GM21825 (cell line): ENCODE data around the gene ATG2A.

Experiments
- ATAC-seq: cut with Tn5 transposase; IDR thresholded peaks from one replicate; pipeline ENCODE4 v1.9.1; 2021; ENCODE audit warnings: mild to moderate bottlenecking, moderate library complexity; ENCODE audit not compliant: unreplicated experiment

The ATG2A gene

DNA sequence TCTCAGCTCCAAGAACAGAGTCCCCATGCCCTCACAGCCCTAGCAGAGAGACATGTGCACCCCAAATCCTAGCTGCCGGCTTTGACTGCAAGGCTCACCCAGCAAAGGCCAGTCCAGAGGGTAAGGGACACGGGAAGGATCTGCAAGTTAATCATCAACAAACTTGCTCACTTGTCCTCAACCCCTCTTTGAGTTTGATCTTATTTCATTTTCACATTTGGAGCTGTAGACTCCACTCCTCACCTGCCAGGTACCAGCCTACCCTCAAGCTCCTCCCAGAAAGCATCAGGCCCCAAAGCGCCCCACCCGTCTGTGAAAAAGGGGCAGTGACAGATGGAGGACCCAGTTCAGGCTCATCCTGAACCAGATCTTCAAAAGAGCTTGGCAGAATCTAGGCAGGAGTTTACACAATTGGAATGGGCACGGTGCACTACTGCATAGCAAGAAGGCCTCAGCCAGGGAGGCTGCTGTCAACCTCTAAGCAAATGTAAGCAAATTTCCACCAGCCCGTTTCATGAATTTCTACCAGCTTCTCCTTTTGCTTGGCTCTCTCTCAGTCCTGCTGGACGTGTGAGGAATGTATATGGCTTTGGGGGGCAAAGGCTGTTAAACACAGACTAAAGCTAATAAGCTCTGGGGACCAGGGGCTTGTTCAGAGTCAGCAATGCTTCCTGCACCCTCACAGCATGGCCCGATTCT, 44.1 kb downstream of the ATG2A start:
- no peak for ATAC-seq

DNA sequence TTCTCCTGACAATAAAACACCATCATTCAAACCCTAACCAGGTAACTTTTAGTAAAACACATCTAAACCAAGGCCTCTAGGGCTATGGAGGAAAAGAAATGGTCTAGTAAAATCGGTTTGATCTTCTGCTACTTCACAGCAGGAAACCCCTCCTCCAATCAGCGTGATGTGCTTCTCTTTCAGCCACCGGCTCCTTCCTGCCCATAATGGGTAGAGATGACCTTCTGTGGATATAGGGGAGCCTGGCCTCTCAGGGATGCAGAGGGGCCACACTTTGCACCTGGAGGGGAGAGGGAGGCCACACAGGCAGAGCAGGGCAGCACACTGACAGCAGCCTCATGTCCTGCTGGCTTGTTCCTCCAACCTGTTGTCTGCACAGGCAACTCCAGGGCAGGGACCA, 45.5 kb downstream of the ATG2A start:
- no peak for ATAC-seq

DNA sequence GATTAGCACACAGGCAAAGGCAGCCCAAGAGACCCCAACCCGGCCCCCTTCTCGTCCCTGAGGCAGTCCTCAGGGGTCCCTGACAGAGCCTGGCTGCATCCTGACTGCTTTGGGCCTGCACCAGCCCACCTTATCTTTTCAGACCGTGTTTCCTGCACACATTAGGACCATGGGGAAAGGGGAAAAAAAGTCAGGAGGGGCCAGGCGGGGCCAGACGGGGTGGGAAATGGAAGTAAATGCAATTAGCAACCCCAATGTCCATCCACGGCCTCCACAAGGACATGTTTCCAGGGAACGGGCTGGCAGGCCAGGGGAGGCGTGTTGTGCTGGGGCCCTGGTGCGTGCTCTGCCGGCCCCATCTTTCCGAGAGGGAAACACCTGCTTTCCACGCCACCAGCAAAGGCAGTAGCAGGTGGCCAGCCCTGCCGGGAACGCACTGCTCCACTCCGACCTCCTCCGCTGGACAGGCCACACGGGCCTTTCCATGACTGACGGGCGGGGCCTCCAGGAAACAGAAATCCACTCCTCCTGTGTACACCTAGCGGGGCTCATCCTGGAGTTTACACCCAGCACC, 46.0 kb downstream of the ATG2A start:
- no peak for ATAC-seq

DNA sequence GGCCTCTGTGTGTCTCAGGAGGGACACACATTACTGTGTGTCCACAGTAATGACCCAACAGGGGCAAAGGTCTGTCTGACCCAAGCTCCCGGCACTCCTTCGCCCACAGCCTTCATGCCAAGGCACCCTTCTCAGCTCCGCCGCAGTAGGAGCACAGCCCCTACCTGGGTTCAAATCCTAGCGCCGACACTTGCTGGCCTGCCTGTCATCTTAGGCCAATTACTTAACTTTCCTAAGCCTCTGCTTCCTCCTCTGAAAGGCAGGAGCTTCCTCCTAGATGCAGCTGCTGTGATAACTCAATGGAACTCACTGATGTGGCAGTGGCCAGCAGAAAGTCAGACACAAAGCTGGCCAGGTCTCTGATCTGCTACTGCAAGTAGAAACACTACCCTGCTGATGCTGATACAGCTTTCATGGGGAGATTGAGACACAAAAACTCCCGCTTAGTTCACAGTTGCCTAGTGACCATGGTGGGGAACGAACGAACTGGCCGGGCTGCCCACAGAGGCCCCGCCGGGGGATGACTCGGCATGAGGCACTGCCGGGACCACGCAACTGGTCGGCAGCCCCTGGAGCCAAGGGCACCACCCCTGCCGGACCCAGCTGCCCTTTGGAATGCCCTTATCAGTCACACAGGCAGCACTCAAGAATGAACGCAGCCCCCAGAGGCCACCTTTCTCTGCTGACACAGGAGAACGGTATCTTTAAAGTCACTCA, 46.7 kb downstream of the ATG2A start:
- no peak for ATAC-seq

DNA sequence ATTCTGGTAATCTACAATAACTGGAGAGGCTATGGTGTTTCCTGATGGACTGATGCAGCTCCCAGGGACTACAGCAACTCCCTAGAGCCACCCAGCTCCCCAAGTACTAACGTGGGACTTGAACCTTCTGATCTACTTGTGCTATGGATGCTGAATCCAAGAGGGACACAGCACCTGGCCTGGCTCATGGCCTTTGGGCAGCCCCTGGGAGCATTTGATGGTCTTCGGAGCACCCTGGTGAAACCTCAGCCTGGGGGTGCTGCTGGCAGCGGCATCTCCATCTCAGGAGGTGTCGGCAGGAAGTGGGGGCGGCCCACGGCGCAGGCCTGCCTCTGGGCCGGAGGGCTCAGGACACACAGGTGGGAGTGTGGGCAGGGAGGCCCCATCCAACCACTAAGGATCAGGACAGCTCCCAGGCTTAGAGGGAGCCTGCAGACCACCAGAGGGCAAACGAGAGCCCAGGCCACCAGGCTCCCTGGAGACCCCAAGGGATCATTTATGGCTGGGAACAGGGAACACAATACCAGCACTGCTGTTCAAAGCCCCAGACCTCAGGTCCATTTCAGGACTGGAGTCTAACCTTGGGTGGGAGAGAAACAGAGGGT, 47.3 kb downstream of the ATG2A start:
- no peak for ATAC-seq

DNA sequence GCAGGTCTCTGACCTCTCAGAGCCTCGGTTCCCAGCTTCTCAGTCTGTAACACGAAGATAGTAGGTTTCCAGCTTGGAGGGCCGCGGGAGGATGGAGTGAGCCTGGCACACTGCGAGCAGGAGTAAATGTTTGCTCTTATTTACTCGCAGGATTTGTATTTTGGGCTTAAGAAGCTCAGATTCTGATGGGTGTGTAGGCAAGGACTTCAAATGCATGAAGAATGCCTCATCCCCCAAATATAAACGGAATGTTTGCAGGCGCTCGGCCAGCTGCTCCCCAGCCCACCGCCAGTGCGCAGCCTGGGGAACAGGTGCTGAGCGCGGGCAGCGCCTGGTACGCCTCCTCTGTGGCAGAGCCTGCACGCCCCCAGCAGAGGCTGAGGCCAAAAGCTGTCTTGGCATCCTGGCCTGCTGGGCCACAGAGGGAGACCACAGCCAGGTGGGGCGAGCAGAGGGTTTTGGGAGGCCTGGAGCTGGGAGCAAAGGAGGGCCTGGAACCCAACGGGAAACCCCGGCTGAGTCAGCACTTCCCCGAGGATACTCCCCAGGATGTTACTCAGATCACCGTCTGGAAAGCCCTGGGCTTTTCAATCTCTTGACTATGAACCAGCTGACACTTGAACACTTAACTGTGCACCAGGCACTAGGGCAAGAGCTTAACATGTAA, 48.0 kb downstream of the ATG2A start:
- ATAC-seq, result no peak

DNA sequence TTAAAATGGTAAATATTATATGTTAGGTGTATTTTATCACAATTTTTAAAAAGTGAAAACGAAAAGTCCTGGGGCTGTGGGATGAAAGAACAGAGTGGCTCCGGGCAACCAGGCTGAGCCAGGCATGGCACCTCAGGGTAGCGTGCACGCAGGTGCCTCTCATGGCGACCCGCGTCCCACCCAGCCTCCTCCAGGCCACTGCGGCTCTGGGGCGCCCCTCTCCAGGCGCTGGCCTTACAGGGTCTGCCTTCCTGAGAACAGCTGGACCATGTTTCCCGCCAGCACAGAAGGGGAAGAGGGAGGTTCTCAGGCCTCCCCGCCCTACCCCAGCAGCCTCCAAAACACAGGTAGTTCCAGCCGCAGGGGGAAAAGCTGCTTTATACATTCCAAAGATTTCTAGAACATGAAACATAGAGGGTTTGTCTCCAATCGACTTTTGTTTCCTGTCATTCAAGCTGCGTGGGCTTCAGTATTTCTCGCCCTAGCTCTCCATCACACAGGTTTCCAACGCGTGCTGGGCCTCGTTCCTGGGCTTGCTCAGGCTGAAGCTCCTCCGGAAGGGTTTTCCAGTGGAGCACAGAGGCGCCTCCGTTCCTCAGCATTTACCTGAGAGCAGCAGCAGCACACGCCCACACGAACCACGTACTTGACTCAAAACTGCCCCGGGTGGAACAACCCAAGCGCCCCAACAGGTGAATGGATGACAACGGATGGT, 49.1 kb downstream of the ATG2A start:
- no peak for ATAC-seq

DNA sequence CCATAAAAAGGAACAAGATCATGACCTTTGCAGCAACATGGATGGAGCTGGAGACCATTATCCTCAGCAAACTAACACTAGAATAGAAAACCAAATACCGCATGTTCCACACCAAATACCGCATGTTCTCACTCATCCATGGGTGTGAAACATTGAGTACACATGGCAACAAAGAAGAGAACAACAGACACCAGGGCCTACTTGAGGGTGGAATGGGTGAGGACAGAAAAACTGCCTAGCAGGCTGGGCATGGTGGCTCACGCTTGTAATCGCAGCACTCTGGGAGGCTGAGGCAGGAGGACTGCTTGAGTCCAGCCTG, 50.9 kb downstream of the ATG2A start:
- ATAC-seq, result no peak

DNA sequence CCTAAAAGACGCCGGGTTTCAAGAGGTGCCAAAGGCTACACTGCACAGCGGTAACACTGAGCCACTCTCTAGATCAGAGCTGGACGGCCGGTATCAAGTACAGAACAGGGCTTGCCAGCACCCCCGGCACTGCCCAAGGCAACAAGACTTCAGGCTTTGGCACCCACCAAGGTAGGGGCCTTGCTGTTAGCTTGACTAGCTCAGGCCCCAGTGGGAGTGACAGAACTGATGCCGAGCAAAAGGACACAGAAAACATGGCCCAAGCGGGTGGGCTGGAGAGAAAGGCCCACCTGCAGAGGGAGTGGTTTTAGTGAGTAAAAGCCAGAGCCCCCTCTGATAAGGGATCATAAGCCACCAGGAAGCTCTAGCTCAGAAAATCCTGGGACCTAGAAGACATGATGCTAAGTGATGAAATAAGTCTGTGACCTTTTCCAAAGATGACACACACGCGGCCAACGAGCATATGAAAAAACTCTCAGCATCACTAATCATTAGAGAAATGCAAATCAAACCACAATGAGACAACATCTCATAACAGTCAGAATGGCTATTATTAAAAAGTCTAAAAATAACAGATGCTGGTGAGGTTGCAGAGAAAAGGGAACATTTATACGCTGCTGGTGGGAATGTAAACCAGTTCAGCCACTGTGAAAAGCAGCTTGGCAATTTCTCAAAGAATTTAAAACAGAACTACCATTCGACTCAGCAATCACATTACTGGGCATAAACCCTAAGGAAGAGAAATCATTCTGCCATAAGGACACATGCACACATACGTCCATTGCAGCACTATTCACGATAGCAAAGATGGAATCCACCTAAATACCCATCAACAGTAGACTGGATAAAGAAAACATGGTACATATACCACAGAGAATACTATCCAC, 51.5 kb downstream of the ATG2A start:
- ATAC-seq, result peak; percentile 21

DNA sequence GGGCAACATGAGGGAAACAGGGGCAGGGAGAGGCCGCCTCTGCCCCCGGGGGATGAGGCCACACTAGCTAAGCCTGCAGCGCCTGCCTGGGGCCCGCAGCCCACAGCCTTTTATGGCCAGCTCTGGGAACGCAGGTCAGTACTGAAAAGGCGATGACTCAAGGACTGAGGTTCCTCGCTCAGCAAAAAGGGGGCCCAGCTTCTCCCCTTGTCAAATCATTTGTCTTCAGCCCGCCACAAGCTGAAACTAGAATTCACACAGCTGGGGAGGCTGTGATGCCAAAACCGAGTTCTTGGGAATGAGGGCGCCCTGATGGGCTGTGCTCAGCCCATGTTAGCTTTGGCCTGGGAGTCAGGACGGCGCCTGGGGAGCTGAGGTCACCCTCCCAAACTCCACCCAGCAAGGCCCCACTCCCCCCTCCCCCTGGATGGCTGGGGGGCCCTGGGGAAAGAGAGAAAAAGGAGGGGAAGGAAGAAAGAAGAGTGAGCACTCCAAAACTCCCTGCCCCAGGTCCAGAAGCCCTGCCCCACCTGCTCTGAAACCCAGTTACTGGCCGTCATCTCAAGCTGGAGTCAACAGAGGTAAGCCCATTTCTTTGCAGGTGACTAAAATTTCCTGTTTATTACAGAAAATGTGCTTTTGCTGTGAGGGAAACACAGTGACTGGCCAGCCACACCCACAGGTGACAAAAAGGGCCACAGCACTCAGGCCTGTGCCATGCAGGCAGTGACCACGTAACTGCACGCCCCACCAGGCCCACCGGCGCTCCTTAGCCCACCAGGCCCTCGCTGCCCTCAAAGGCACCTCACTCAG, 52.3 kb downstream of the ATG2A start:
- ATAC-seq, result peak; percentile 21

DNA sequence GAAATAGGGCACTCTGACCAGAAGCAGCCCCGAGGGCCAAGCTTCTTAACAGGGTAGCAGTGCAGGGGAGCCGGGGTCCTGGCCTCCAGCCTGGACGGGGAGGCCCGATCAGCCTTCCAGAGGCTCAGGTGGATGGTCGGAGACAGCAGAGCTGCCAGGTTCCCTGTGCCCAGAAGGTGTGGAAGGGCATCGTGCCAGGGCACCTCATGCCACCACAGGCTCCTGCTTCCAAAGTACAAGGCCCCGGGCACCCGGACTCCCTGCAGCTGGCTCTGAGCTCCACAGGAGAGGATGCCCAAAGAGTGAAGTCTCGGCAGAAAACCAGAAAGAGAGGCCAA, 52.9 kb downstream of the ATG2A start:
- ATAC-seq, result no peak

DNA sequence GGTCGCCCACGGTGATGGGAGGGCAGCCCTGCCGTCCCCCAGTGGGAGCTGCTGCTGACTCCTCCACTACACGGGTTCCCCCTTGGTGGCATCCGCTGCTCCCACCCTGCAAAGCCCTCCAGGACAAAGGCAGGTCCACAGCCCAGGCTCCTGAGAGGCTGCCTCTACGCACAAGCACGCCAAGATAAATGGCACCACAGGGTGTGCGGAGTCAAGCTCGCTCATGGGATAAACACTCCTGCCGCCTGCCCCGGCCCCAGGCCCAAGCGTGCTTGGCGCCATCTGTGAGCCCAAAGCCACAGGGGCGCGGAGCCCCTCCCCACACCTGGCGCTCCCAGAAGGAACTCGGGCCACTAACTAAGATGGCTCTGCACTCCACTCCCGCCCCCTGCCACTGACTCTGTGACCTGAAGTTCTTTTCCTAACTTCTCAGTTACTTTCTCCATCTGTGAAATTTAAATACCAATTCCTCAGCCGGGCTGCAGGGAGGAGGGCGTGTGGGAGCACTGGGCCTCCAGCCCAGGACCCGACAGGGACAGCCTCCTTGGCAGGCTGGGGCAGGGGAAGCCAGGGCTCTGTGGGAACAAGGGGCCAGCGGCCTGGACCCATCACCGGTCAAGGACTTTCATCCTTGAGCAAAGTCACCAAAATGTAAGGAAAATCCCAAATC, 53.5 kb downstream of the ATG2A start:
- ATAC-seq, result no peak

DNA sequence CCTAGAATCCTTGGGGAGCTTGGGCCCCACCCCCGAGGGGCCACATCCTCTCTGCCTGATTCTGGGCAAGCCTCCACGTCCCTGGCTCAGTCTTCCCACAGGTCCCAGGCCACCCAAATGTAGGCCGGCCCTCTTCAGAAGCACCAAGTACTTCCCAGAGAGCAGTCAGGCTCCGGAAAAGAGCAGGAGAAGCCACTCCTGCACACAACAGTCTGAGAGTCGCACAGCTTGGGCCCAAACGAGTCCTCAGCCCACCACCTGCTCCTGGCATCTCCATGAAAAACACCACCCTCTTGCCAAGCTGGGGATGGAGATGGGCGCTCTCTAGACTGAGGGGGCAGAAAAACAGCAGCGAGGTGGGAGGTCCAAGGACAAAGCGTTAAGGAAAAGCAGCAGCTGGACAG, 54.0 kb downstream of the ATG2A start:
- ATAC-seq, result no peak

DNA sequence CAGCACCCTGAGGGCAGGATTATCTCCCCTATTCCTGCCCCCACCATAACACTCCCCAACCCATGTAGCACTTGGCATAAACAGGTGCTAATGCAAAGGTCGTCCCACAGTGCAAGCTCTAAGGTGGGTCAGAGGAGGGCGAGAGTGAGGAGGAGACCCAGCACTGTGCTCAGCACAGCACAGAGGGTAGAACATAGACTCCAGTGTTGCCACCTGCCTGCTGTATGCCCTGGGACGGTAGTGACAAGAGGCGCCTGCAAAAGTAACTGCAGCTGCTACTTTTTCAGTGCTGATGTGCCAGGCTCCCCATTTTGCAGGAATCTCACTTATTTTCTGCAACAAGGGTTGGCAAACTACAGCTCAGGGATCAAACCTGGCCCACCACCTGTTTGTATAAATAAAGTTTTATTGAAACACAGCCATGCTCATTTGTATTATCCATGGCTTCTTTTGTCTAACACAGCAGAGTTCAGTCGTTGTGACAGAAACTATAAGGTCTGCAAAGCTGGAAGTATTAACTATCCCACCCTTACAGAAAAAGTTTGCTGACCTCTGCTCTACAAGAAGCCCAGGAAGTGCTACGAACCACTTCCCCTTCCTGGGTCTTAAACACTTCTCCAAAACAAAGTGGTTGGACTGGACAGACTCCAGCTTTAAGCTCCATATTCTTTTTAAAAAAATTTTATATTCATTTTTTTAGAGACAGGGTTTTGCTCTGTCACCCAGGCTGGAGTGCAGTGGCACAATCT, 55.6 kb downstream of the ATG2A start:
- no peak for ATAC-seq

DNA sequence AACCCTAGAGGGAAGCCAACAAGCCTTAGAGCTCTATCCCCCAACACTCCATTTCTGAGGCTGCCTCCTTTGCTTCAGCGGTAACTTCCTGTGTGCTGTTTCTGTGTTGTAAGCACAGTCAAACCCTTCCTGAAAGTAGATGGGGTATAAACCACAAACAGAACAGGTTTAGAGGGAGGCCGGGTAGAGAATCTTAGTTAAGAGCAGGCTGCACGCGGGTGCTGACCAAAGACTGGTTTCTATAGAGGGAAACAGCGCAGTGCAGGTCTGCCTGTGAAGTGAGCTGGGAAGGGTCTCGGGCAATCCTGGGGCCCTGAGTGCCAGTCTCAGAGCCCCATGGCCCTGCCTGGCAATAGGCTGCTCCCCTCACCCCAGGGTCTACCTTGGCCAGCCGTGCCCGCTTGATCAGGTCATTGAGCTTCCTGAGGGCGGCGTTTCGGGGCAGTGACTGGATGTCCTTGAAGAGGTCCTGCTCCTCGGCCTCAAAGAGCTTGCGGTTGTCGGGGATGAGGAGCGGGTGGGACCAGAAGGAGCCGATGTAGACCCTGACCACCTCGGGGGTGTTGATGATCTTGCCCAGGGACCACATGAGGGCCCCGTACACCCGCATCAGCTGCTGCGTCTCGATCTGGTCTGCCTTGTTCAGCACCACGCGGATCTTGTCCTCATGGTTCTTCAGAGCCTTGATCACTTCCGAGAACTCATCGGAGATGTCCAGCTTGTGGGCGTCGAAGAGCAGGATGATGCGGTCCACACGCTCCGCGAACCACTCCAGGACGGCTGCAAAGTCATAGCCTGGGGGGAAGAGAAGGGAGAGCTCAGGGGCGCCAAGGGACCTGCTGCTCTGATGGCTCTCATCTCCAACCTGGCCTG, 57.2 kb downstream of the ATG2A start:
- ATAC-seq, result peak; percentile 58

DNA sequence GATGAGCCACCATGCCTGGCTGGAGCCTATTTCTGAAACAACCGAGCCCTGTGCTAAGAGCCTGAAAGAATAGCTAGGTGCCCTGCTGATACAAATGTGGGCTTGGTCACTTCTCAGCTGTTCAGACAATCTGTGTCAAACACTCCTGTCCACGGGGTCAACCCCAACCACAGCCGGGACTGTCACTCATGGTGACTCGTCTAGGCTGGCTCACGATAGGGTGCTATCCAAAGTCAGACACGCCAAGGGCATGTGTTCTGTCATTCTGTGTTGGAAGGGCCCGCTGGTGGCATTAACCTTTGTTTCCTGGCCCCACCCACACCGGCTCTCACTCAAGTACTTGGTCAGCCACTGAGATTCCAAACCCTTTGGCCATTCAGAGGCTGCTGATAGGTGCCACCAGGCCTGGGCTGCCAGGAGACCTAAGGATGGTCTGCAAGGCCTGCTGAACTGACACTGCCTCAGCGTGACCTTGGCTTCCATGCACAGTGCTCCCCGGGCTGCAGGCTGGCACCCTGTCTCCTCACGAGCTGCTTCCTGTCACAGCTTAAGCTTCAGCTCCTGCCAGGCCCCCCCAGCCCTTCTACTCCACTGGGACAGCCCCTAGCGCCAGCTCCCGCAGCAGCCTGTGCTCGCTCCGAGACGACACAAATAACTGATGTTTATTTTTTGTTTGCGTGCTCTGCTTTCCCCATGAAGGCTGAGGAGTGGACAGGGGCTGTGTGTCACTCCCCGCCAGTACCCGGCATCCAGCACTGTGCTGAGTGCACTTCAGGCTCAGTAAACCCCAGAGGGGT, 58.3 kb downstream of the ATG2A start:
- ATAC-seq, result no peak
